Endodermal cell (in vitro differentiated cells): Measurements from ENCODE around the gene RAB1A. TPM values are rescaled to one million over a fixed set of nuclear protein-coding genes. Genes with fewer than 3 reads are reported as not detected.

Experiments used
- DNase-seq: peaks from one replicate; pipeline ENCODE4 v3.0.0-alpha.2; 2017
- H3K27ac ChIP-seq: 2 replicates; pipeline ENCODE4 v1.5.1; 2013; ENCODE audit warnings: mild to moderate bottlenecking, low read depth, low read length, moderate library complexity
- H3K27me3 ChIP-seq: 2 replicates; pipeline ENCODE4 v1.6.1; 2013; ENCODE audit warnings: mild to moderate bottlenecking, low read length, moderate library complexity; ENCODE audit not compliant: insufficient read depth, control insufficient read depth, poor library complexity, severe bottlenecking
- H3K36me3 ChIP-seq: 2 replicates; pipeline ENCODE4 v1.7.0; 2013; ENCODE audit warnings: mild to moderate bottlenecking, low read length, moderate library complexity; ENCODE audit not compliant: control insufficient read depth, insufficient read depth
- H3K4me1 ChIP-seq: one replicate; pipeline ENCODE4 v1.7.0; 2013; ENCODE audit warnings: low read length; ENCODE audit not compliant: control insufficient read depth, insufficient read depth
- H3K4me3 ChIP-seq: 2 replicates; pipeline ENCODE4 v1.5.1; 2013; ENCODE audit warnings: mild to moderate bottlenecking, low read length, moderate library complexity
- H3K9ac ChIP-seq: 2 replicates; pipeline ENCODE4 v1.6.1; 2013; ENCODE audit warnings: mild to moderate bottlenecking, low read length, moderate library complexity; ENCODE audit not compliant: poor library complexity, severe bottlenecking; ENCODE audit errors: extremely low read depth
- H3K9me3 ChIP-seq: 2 replicates; pipeline ENCODE4 v1.6.1; 2013; ENCODE audit warnings: mild to moderate bottlenecking, low read length, moderate library complexity; ENCODE audit not compliant: control insufficient read depth
- H3K27ac Mint-ChIP-seq: 2 replicates; pipeline ENCODE4 v1.8.0; 2020; ENCODE audit warnings: mixed read lengths
- H3K27me3 Mint-ChIP-seq: 2 replicates; pipeline ENCODE4 v1.8.0; 2021; ENCODE audit warnings: mild to moderate bottlenecking, mixed read lengths; ENCODE audit not compliant: insufficient read depth
- H3K36me3 Mint-ChIP-seq: 2 replicates; pipeline ENCODE4 v1.8.0; 2020; ENCODE audit warnings: low read depth, mixed read lengths
- H3K4me1 Mint-ChIP-seq: 2 replicates; pipeline ENCODE4 v1.8.0; 2020; ENCODE audit warnings: mixed read lengths
- H3K4me3 Mint-ChIP-seq: 2 replicates; pipeline ENCODE4 v1.8.0; 2020; ENCODE audit warnings: mild to moderate bottlenecking, moderate library complexity, mixed read lengths
- H3K9me3 Mint-ChIP-seq: 2 replicates; pipeline ENCODE4 v1.8.0; 2020; ENCODE audit warnings: mild to moderate bottlenecking, mixed read lengths
- WGBS, 2 experiments: methylation state at CpG; one replicate each; pipeline versions ENCODE4 v1.1.5 to v1.1.7; 2013; ENCODE audit warnings: missing lambda C conversion rate in 2 of 2, mixed read lengths in 1 of 2; ENCODE audit not compliant: insufficient coverage in 1 of 2, insufficient read length in 1 of 2; 5-methylcytosine and 5-hydroxymethylcytosine counted together
- total RNA-seq, 2 donors: library from RNA; stranded (reverse); fragmentation: NEBNext Ultra II Directional in 1 of 2; extraction: Animal tissue kit (Norgen Biotek cat#: 25700) in 1 of 2; gene quantifications; 2 replicates in 1 of 2; 3 replicates in 1 of 2; pipeline ENCODE4 v1.2.1, GENCODE V29; 2021
- TF ChIP-seq, protein P1 (sequence below): fragments of 200-600 bp; sonication (generic); conservative IDR thresholded peaks from 2 replicates; pipeline ENCODE4 v1.5.0; 2021; ENCODE audit warnings: antibody characterized with exemption, mild to moderate bottlenecking

The RAB1A gene
- total RNA-seq, 2 donors from 2014 or later = 122 to 125 TPM

DNA sequence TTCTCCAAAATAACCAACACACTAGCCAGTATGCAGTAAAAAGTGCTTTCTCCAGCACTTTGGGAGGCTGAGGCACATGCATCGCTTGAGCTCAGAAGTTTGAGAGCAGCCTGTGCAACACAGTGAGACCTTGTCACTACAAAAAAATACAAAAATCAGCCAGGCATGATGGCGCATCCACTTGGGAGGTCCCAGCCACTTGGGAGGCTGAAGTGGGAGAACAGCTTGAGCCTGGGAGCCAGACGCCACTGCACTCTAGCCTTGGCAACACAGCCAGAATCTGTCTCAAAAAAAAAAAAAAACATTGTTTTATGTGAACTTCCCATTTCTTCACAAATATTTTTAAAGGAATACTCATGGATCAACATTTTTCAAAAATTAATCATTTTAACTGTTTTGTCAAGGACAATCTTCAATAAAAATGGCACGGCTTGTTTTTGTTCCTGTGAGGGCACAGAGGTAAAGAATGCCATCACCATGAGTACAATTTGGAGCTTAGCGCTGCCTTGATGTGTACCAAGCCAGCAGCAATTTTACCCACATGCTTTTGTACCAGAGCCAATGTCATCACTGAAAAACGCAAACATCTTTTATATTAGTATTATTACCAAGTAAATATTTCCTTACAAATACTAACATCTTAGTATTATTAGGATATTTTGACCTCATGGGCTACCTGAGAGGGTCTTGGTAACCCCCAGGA lies 26.7 kb downstream of the RAB1A start:
- Histone ChIP-seq H3K9ac (no peak overlapping the region), H3K27ac (no peak overlapping the region), H3K27me3 (no peaks in the 10 kb centered on the region), H3K4me1 (no peaks in the 10 kb centered on the region), H3K4me3 (no peak overlapping the region), H3K9me3 (no peaks in the 10 kb centered on the region), H3K36me3 (peaks cover 70% of the 10 kb centered on the region)
- TF ChIP-seq, protein P1, sequence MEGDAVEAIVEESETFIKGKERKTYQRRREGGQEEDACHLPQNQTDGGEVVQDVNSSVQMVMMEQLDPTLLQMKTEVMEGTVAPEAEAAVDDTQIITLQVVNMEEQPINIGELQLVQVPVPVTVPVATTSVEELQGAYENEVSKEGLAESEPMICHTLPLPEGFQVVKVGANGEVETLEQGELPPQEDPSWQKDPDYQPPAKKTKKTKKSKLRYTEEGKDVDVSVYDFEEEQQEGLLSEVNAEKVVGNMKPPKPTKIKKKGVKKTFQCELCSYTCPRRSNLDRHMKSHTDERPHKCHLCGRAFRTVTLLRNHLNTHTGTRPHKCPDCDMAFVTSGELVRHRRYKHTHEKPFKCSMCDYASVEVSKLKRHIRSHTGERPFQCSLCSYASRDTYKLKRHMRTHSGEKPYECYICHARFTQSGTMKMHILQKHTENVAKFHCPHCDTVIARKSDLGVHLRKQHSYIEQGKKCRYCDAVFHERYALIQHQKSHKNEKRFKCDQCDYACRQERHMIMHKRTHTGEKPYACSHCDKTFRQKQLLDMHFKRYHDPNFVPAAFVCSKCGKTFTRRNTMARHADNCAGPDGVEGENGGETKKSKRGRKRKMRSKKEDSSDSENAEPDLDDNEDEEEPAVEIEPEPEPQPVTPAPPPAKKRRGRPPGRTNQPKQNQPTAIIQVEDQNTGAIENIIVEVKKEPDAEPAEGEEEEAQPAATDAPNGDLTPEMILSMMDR = no peak
- H3K4me1 Mint-ChIP-seq = no peaks in the 10 kb centered on the region
- H3K9me3 Mint-ChIP-seq = no peaks in the 10 kb centered on the region
- no peaks in the 10 kb centered on the region for H3K27me3 Mint-ChIP-seq
- no peak for DNase-seq
- H3K4me3 Mint-ChIP-seq = no peak overlapping the region
- peaks cover 55% of the 10 kb centered on the region for H3K36me3 Mint-ChIP-seq
- H3K27ac Mint-ChIP-seq = no peak overlapping the region
- WGBS, 2 experiments = 90 to 95% methylated on average over 2 to 5 of the region's 6 CpGs

DNA sequence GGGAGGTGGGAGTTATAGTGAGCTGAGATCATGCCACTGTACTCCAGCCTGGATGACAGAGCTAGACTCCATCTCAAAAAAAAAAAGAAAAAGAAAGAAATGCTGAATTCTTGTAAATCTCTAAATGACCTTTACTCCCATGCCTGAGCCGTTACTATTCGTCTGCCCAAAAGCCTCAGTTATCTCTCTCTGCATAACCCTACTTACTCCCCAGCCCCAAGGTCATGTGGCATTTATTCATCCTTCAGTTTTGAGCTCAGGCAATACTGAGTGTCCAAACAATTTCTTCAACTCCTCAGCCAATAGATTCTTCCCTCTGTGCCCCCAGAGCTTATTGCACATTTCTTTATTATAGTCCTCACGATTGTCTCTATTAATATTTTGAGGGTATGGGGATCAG lies 28.8 kb downstream of the RAB1A start:
- Histone ChIP-seq H3K9ac (no peak overlapping the region), H3K4me1 (no peaks in the 10 kb centered on the region), H3K4me3 (no peak overlapping the region), H3K27me3 (no peaks in the 10 kb centered on the region), H3K36me3 (peaks cover 82% of the 10 kb centered on the region), H3K27ac (no peak overlapping the region), H3K9me3 (no peaks in the 10 kb centered on the region)
- Mint-ChIP-seq H3K4me3 (no peak overlapping the region), H3K4me1 (peaks cover 10% of the 10 kb centered on the region), H3K27ac (no peak overlapping the region), H3K27me3 (no peaks in the 10 kb centered on the region), H3K36me3 (peaks cover 63% of the 10 kb centered on the region), H3K9me3 (no peaks in the 10 kb centered on the region)
- 98 to 100% methylated on average over 2 to 3 of the region's 3 CpGs for WGBS, 2 experiments
- TF ChIP-seq, protein P1 = no peak
- DNase-seq = no peak

DNA sequence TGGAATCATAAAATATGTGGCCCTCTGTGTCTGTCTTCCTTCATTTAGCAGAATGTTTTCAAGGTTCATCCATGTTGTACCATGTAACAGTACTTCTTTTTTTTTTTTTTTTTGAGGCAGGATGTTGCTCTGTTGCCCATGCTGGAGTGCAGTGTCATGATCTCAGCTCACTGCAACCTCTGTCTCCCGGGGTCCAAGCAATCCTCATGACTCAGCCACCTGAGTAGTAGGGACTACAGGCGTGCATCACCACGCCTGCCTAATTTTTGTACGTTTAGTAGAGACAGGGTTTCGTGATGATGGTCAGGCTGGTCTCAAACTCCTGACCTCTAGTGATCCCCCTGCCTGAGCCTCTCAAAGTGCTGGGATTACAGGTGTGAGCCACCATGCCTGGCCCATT lies 31.2 kb downstream of the RAB1A start:
- Mint-ChIP-seq H3K27ac (no peak overlapping the region), H3K27me3 (no peaks in the 10 kb centered on the region), H3K9me3 (no peaks in the 10 kb centered on the region), H3K4me3 (no peak overlapping the region), H3K36me3 (peaks cover 73% of the 10 kb centered on the region), H3K4me1 (peaks cover 10% of the 10 kb centered on the region)
- peaks cover 89% of the 10 kb centered on the region for H3K36me3 ChIP-seq
- no peak overlapping the region for H3K4me3 ChIP-seq
- H3K4me1 ChIP-seq = no peaks in the 10 kb centered on the region
- DNase-seq = no peak
- no peaks in the 10 kb centered on the region for H3K9me3 ChIP-seq
- TF ChIP-seq, protein P1 = no peak
- no peak overlapping the region for H3K27ac ChIP-seq
- H3K27me3 ChIP-seq = no peaks in the 10 kb centered on the region
- WGBS, 2 experiments = 92 to 94% methylated on average over 5 of the region's 5 CpGs
- H3K9ac ChIP-seq = no peak overlapping the region
